ES-I3 (cell line): Measurements from ENCODE around the gene PIANP.
"Not testable (repeated sequence)": the region's sequence is repeated elsewhere in the genome, so short reads cannot be mapped to it uniquely, and the experiment has no call there.

ENCODE experiments used
- H3K36me3 ChIP-seq: 2 replicates; pipeline ENCODE4 v1.6.1; 2013; ENCODE audit warnings: mild to moderate bottlenecking, low read length, control low read depth, moderate library complexity; ENCODE audit not compliant: insufficient read depth
- H3K4me1 ChIP-seq: 2 replicates; pipeline ENCODE4 v1.6.1; 2013; ENCODE audit warnings: mild to moderate bottlenecking, control low read depth, low read length; ENCODE audit not compliant: insufficient read depth
- H3K9ac ChIP-seq: 2 replicates; pipeline ENCODE4 v1.6.1; 2013; ENCODE audit warnings: low read depth, mild to moderate bottlenecking, low read length, moderate library complexity
- H3K9me3 ChIP-seq: 2 replicates; pipeline ENCODE4 v1.6.1; 2013; ENCODE audit warnings: mild to moderate bottlenecking, low read length, moderate library complexity; ENCODE audit not compliant: control insufficient read depth, insufficient read depth

PIANP gene

GRCh38 chr12:6723607-6724408, 23.2 kb upstream of the PIANP start, which contains the start of gene COPS7A:
TSS of gene COPS7A (plus strand) at chr12:6724046. CDS start at chr12:6724657, 611 bp downstream.
- Histone ChIP-seq H3K36me3 (peaks cover 2% of the 10 kb centered on the region), H3K4me1 (no peaks in the 10 kb centered on the region), H3K9me3 (no peaks in the 10 kb centered on the region), H3K9ac (peak within 1 kb of the TSS; percentile 77)

GRCh38 chr12:6722863-6723262, 22.2 kb upstream of the PIANP start:
- H3K36me3 ChIP-seq: no peaks in the 10 kb centered on the region; the same call in 1 of the 2 replicates
- H3K9me3 ChIP-seq: no peaks in the 10 kb centered on the region
- peak overlapping the region; percentile 77; the same call in 1 of the 2 replicates for H3K9ac ChIP-seq
- H3K4me1 ChIP-seq: no peaks in the 10 kb centered on the region

GRCh38 chr12:6716874-6717437, 16.3 kb upstream of the PIANP start:
- Histone ChIP-seq H3K36me3 (no peaks in the 10 kb centered on the region), H3K9me3 (no peaks in the 10 kb centered on the region), H3K4me1 (no peaks in the 10 kb centered on the region), H3K9ac (peak overlapping the region; percentile 31; the same call in 1 of the 2 replicates)

GRCh38 chr12:6716031-6716873, 15.6 kb upstream of the PIANP start:
- H3K4me1 ChIP-seq, H3K9ac ChIP-seq, H3K9me3 ChIP-seq, H3K36me3 ChIP-seq: not testable (repeated sequence)

GRCh38 chr12:6708960-6709394, 8.4 kb upstream of the PIANP start:
- no peak overlapping the region for H3K9ac ChIP-seq
- H3K9me3 ChIP-seq: no peaks in the 10 kb centered on the region
- no peaks in the 10 kb centered on the region for H3K4me1 ChIP-seq
- no peaks in the 10 kb centered on the region for H3K36me3 ChIP-seq

- H3K36me3 ChIP-seq, H3K9me3 ChIP-seq, H3K9ac ChIP-seq, H3K4me1 ChIP-seq: not testable (repeated sequence)
Measured at GRCh38 chr12:6708351-6708750, 7.7 kb upstream of the PIANP start.

- H3K36me3 ChIP-seq: no peaks in the 10 kb centered on the region
- H3K4me1 ChIP-seq: no peaks in the 10 kb centered on the region
- H3K9me3 ChIP-seq: no peaks in the 10 kb centered on the region
- H3K9ac ChIP-seq: no peak overlapping the region
Measured at GRCh38 chr12:6703631-6704030, 3.0 kb upstream of the PIANP start.

- Histone ChIP-seq H3K9me3 (no peaks in the 10 kb centered on the region), H3K9ac (peak overlapping the region; percentile 53), H3K36me3 (no peaks in the 10 kb centered on the region), H3K4me1 (no peaks in the 10 kb centered on the region)
Measured at GRCh38 chr12:6701078-6701768, 608 bp upstream of the PIANP start.

GRCh38 chr12:6699989-6700645, 498 bp downstream of the PIANP start:
- Histone ChIP-seq H3K4me1 (no peaks in the 10 kb centered on the region), H3K36me3 (no peaks in the 10 kb centered on the region), H3K9ac (peak overlapping the region; percentile 79), H3K9me3 (no peaks in the 10 kb centered on the region)

GRCh38 chr12:6699259-6699988, 1.2 kb downstream of the PIANP start:
- no peaks in the 10 kb centered on the region for H3K36me3 ChIP-seq
- H3K9me3 ChIP-seq: no peaks in the 10 kb centered on the region
- H3K9ac ChIP-seq: peak overlapping the region; percentile 79; the same call in 1 of the 2 replicates
- no peaks in the 10 kb centered on the region for H3K4me1 ChIP-seq

- no peaks in the 10 kb centered on the region for H3K36me3 ChIP-seq
- peak overlapping the region; percentile 79; the same call in 1 of the 2 replicates for H3K9ac ChIP-seq
- H3K9me3 ChIP-seq: no peaks in the 10 kb centered on the region
- no peaks in the 10 kb centered on the region for H3K4me1 ChIP-seq
Measured at GRCh38 chr12:6698352-6699046, 2.1 kb downstream of the PIANP start.

- Histone ChIP-seq H3K9ac (no peak overlapping the region), H3K36me3 (no peaks in the 10 kb centered on the region), H3K9me3 (no peaks in the 10 kb centered on the region), H3K4me1 (no peaks in the 10 kb centered on the region)
Measured at GRCh38 chr12:6697584-6698351, 2.8 kb downstream of the PIANP start.
